ENCODE measurements around the gene PRKCE.

Gene PRKCE

DNA sequence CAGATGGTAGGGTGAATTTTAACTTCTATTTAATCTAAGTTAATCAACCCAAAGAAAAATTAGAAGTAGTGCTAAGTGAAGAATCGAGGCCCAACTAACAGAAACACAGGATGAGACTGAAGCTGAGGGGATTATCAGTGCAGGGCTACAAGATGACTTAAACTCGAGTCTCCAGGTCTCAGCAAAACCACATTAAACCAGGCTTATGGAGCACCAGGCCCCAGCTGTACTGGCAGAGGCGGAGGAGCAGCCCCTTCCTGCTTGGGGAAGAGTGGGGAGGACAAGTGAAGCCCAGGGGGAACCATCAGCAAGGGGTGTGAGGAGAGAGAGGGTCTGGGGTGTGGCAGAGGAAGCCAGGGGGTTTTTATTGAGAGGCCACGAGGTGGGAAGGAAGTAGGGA lies 509.8 kb downstream of the PRKCE start:
- H2BK5ac ChIP-seq (ENCODE audit: low read length) = no peak overlapping the region
- H3K4ac ChIP-seq (ENCODE audit: low read depth, low read length) = no peak overlapping the region
- no peak overlapping the region for H3K27ac ChIP-seq (ENCODE audit: low read depth, low read length)
- H3K4me1 ChIP-seq (ENCODE audit: control insufficient read depth, low read depth, low read length) = no peaks in the 10 kb centered on the region
- no peak overlapping the region for H2BK15ac ChIP-seq (replicated peaks; ENCODE audit: low read depth)
- H2BK120ac ChIP-seq (ENCODE audit: low read depth, low read length) = no peak overlapping the region
- H3K4me3 ChIP-seq (ENCODE audit: low read length) = no peak overlapping the region
- H3K27me3 ChIP-seq (ENCODE audit: insufficient read depth, low read length, poor library complexity) = no peaks in the 10 kb centered on the region
- H2AK5ac ChIP-seq (ENCODE audit: low read length) = no peak overlapping the region
- no peaks in the 10 kb centered on the region for H3K36me3 ChIP-seq (ENCODE audit: control insufficient read depth, insufficient read depth, low read length)
- DNase-seq = no peak
- H3K9ac ChIP-seq (ENCODE audit: low read length) = no peak overlapping the region
- H4K5ac ChIP-seq (ENCODE audit: low read length) = no peak overlapping the region
- H3K79me1 ChIP-seq (ENCODE audit: low read length) = no peaks in the 10 kb centered on the region
- WGBS (ENCODE audit: extremely low coverage, insufficient coverage, low lambda C conversion rate) = no CpG with 5 or more reads among the region's 4 CpGs
- H3K23ac ChIP-seq (ENCODE audit: low read length) = no peak overlapping the region
- no peak overlapping the region for H3K18ac ChIP-seq (ENCODE audit: low read length)
- H3K79me2 ChIP-seq (ENCODE audit: control insufficient read depth, insufficient read depth, low read length) = no peaks in the 10 kb centered on the region
- no peak overlapping the region for H3K56ac ChIP-seq (ENCODE audit: low read length)
- H3K4me2 ChIP-seq (ENCODE audit: low read length) = no peak overlapping the region
- no peak overlapping the region for H4K8ac ChIP-seq (ENCODE audit: low read depth, low read length)

DNA sequence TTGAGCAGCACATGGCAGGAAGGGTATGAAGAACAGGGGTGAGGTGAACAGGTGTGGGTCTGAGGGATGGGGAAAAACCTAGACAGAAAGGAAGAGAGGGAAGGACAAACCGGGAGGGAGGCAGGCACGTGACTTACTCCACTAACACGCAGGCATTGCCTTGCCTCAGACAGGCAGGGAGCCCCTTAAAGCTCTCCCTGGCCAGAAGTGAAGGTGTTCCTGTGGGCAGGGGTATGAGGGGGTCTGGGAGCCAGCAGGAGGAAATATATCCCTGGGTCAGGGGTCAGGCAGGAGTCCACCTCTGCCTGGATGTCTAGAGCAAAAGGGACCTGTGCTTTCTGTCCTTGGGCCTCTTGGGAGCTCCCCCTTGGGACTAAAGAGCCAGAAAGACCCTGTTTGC lies 510.4 kb downstream of the PRKCE start:
- WGBS (ENCODE audit: extremely low coverage, insufficient coverage, low lambda C conversion rate) = no CpG with 5 or more reads among the region's 3 CpGs
- no peak overlapping the region for H4K5ac ChIP-seq (ENCODE audit: low read length)
- no peaks in the 10 kb centered on the region for H3K4me1 ChIP-seq (ENCODE audit: control insufficient read depth, low read depth, low read length)
- no peak overlapping the region for H3K18ac ChIP-seq (ENCODE audit: low read length)
- no peak overlapping the region for H3K4me2 ChIP-seq (ENCODE audit: low read length)
- H3K36me3 ChIP-seq (ENCODE audit: control insufficient read depth, insufficient read depth, low read length) = no peaks in the 10 kb centered on the region
- no peak overlapping the region for H3K4me3 ChIP-seq (ENCODE audit: low read length)
- H3K79me1 ChIP-seq (ENCODE audit: low read length) = no peaks in the 10 kb centered on the region
- peak overlapping the region; percentile 80 for H3K23ac ChIP-seq (ENCODE audit: low read length)
- H3K9ac ChIP-seq (ENCODE audit: low read length) = no peak overlapping the region
- DNase-seq = no peak
- H3K27ac ChIP-seq (ENCODE audit: low read depth, low read length) = no peak overlapping the region
- H2BK15ac ChIP-seq (replicated peaks; ENCODE audit: low read depth) = no peak overlapping the region
- H4K8ac ChIP-seq (ENCODE audit: low read depth, low read length) = no peak overlapping the region
- H3K56ac ChIP-seq (ENCODE audit: low read length) = no peak overlapping the region
- H3K79me2 ChIP-seq (ENCODE audit: control insufficient read depth, insufficient read depth, low read length) = no peaks in the 10 kb centered on the region
- H3K4ac ChIP-seq (ENCODE audit: low read depth, low read length) = no peak overlapping the region
- H2AK5ac ChIP-seq (ENCODE audit: low read length) = no peak overlapping the region
- no peak overlapping the region for H2BK5ac ChIP-seq (ENCODE audit: low read length)
- H2BK120ac ChIP-seq (ENCODE audit: low read depth, low read length) = no peak overlapping the region
- H3K27me3 ChIP-seq (ENCODE audit: insufficient read depth, low read length, poor library complexity) = no peaks in the 10 kb centered on the region

DNA sequence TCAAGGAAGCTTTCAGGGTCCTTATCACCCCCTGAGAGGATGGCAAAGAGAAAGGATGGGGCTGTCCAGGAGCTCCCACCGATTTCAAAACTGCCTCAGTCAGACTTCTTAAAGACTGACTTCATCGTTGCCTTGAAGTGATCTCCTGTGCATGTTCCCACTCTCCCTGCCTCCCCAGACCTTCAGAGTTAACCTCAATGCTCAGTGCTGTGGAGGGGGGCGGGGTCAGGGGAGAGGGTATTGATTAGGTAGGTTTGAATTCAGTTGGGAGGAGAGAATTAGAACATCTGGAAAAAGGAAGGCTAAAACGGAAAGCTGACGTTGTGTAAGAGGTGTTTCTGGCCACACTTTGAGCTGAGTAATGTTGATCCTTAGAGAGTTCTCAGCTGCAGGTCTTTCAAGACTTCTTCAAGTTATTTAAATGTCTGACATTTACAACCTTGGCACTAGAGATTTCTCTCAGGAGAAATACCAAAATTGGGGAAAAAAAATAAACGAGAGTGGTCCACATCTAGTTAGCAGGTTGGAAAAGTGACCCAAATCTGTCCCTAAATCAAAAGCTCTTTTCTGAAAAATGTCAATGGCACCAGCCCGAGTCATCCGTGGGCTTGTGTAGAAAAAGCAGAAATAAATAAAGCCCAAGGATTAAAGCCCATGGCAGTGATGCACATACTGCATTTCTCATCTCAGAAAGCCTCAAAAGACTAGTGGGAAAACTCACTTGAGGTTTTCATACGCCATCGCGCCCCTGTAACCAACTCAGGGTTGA lies 511.0 kb downstream of the PRKCE start:
- Histone ChIP-seq H4K5ac (ENCODE audit: low read length) (no peak overlapping the region), H2AK5ac (ENCODE audit: low read length) (no peak overlapping the region), H3K4me3 (ENCODE audit: low read length) (no peak overlapping the region), H3K23ac (ENCODE audit: low read length) (no peak overlapping the region), H3K27me3 (ENCODE audit: insufficient read depth, low read length, poor library complexity) (no peaks in the 10 kb centered on the region), H4K8ac (ENCODE audit: low read depth, low read length) (no peak overlapping the region), H3K79me1 (ENCODE audit: low read length) (no peaks in the 10 kb centered on the region), H3K18ac (ENCODE audit: low read length) (no peak overlapping the region), H2BK15ac (replicated peaks; ENCODE audit: low read depth) (no peak overlapping the region), H3K56ac (ENCODE audit: low read length) (no peak overlapping the region), H3K9ac (ENCODE audit: low read length) (no peak overlapping the region), H3K4ac (ENCODE audit: low read depth, low read length) (no peak overlapping the region), H3K4me2 (ENCODE audit: low read length) (no peak overlapping the region), H3K79me2 (ENCODE audit: control insufficient read depth, insufficient read depth, low read length) (no peaks in the 10 kb centered on the region), H2BK120ac (ENCODE audit: low read depth, low read length) (no peak overlapping the region), H3K27ac (ENCODE audit: low read depth, low read length) (no peak overlapping the region), H3K4me1 (ENCODE audit: control insufficient read depth, low read depth, low read length) (no peaks in the 10 kb centered on the region), H3K36me3 (ENCODE audit: control insufficient read depth, insufficient read depth, low read length) (no peaks in the 10 kb centered on the region), H2BK5ac (ENCODE audit: low read length) (no peak overlapping the region)
- no CpG with 5 or more reads among the region's 11 CpGs for WGBS (ENCODE audit: extremely low coverage, insufficient coverage, low lambda C conversion rate)
- no peak for DNase-seq

DNA sequence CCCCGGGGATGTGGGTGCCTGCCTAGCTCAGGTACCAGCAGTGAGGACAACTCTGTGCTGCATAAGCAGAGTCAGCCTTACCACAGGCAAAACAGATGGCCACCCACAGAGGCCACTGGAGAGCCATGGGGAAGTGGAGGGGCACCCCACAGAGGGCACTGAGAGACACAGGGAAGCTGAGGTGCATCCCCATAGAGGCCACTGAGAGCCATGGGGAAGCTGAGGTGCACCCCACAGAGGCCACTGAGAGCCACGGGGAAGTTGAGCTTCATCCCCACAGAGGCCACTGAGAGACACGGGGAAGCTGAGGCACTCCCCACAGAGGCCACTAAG lies 511.6 kb downstream of the PRKCE start:
- Histone ChIP-seq H4K8ac (ENCODE audit: low read depth, low read length) (no peak overlapping the region), H2BK120ac (ENCODE audit: low read depth, low read length) (no peak overlapping the region), H2BK5ac (ENCODE audit: low read length) (no peak overlapping the region), H3K4ac (ENCODE audit: low read depth, low read length) (no peak overlapping the region), H3K56ac (ENCODE audit: low read length) (no peak overlapping the region), H3K27ac (ENCODE audit: low read depth, low read length) (no peak overlapping the region), H3K4me3 (ENCODE audit: low read length) (no peak overlapping the region), H3K27me3 (ENCODE audit: insufficient read depth, low read length, poor library complexity) (no peaks in the 10 kb centered on the region), H3K4me1 (ENCODE audit: control insufficient read depth, low read depth, low read length) (no peaks in the 10 kb centered on the region), H3K79me1 (ENCODE audit: low read length) (no peaks in the 10 kb centered on the region), H4K5ac (ENCODE audit: low read length) (no peak overlapping the region), H3K9ac (ENCODE audit: low read length) (no peak overlapping the region), H3K23ac (ENCODE audit: low read length) (no peak overlapping the region), H2BK15ac (replicated peaks; ENCODE audit: low read depth) (no peak overlapping the region), H3K79me2 (ENCODE audit: control insufficient read depth, insufficient read depth, low read length) (no peaks in the 10 kb centered on the region), H3K36me3 (ENCODE audit: control insufficient read depth, insufficient read depth, low read length) (no peaks in the 10 kb centered on the region), H2AK5ac (ENCODE audit: low read length) (no peak overlapping the region), H3K4me2 (ENCODE audit: low read length) (no peak overlapping the region), H3K18ac (ENCODE audit: low read length) (no peak overlapping the region)
- WGBS (ENCODE audit: extremely low coverage, insufficient coverage, low lambda C conversion rate) = no CpG with 5 or more reads among the region's 3 CpGs
- DNase-seq = no peak

DNA sequence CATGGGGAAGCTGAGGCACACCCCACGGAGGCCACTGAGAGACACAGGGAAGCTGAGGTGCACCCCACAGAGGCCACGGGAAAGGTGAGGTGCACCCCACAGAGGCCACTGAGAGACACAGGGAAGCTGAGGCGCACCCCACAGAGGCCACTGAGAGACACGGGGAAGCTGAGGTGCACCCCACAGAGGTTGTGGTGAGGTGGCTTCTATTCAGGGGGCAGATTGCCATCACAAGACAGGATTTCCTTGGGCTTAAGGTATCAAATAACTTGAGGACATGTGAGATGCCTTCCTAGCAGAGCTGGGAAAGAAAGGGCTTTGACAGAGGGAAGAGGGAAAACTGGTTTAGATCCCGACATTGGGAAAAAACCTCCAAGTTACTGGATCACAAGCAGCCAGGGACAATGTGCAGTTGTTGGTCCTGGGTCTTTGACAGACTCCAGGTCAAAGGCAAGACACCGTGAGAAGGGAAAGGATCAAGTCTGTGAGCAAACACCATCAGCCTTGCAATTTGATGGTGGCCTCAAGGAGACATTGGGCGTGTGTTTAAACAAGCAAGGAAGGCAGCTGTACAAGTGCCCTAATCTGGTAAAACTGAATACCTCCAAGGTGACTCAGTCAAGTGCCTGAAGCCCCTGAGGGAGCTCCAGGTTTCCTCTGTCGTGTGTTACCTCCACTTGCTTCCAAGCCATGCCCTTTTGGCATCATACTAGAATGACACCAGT lies 512.5 kb downstream of the PRKCE start:
- DNase-seq = no peak
- H2BK120ac ChIP-seq (ENCODE audit: low read depth, low read length) = no peak overlapping the region

More for the DNA sequence above, 512.5 kb downstream of the PRKCE start:
- no CpG with 5 or more reads among the region's 8 CpGs for WGBS (ENCODE audit: extremely low coverage, insufficient coverage, low lambda C conversion rate)
- H3K4me1 ChIP-seq (ENCODE audit: control insufficient read depth, low read depth, low read length) = no peaks in the 10 kb centered on the region
- H3K79me2 ChIP-seq (ENCODE audit: control insufficient read depth, insufficient read depth, low read length) = no peaks in the 10 kb centered on the region
- H3K4ac ChIP-seq (ENCODE audit: low read depth, low read length) = no peak overlapping the region
- no peak overlapping the region for H3K9ac ChIP-seq (ENCODE audit: low read length)
- H3K27ac ChIP-seq (ENCODE audit: low read depth, low read length) = no peak overlapping the region
- H3K18ac ChIP-seq (ENCODE audit: low read length) = no peak overlapping the region
- H4K8ac ChIP-seq (ENCODE audit: low read depth, low read length) = no peak overlapping the region
- H3K4me2 ChIP-seq (ENCODE audit: low read length) = no peak overlapping the region
- H3K4me3 ChIP-seq (ENCODE audit: low read length) = no peak overlapping the region
- no peak overlapping the region for H2BK15ac ChIP-seq (replicated peaks; ENCODE audit: low read depth)
- H3K56ac ChIP-seq (ENCODE audit: low read length) = no peak overlapping the region
- no peaks in the 10 kb centered on the region for H3K27me3 ChIP-seq (ENCODE audit: insufficient read depth, low read length, poor library complexity)
- H2AK5ac ChIP-seq (ENCODE audit: low read length) = no peak overlapping the region
- H3K79me1 ChIP-seq (ENCODE audit: low read length) = no peaks in the 10 kb centered on the region
- no peaks in the 10 kb centered on the region for H3K36me3 ChIP-seq (ENCODE audit: control insufficient read depth, insufficient read depth, low read length)
- no peak overlapping the region for H4K5ac ChIP-seq (ENCODE audit: low read length)
- no peak overlapping the region for H3K23ac ChIP-seq (ENCODE audit: low read length)
- no peak overlapping the region for H2BK5ac ChIP-seq (ENCODE audit: low read length)
